ENCODE measurements around the gene PPP4R4. TPM values are rescaled to one million over a fixed set of nuclear protein-coding genes. Genes with fewer than 3 reads are reported as not detected.

The PPP4R4 gene
- total RNA-seq, 1 experiment from 2014 or later = not detected

- no peaks in the 10 kb centered on the region for H3K9me3 ChIP-seq (ENCODE audit: insufficient read depth, low read depth)
- peaks cover 9% of the 10 kb centered on the region; the same call in 1 of the 2 replicates for H3K27me3 ChIP-seq (ENCODE audit: insufficient read depth, low read depth)
- no peaks in the 10 kb centered on the region for H3K4me1 ChIP-seq (replicated peaks; ENCODE audit: insufficient read depth)
- no peak for DNase-seq
- H3K4me3 ChIP-seq = no peak overlapping the region
- H3F3A ChIP-seq (ENCODE audit: insufficient read depth, low read depth) = no peaks in the 10 kb centered on the region
- TF ChIP-seq EZH2 (IDR thresholded peaks at IDR 0.05; ENCODE audit: low read depth) (no peak), CTCF (conservative IDR thresholded peaks at IDR 0.05) (no peak)
- CTCF ChIA-PET = interaction anchor here (0.6 kb wide), 1 partner anchor 102 kb away, joined by 9 read pairs; no protein-coding TSS in a partner anchor
- BruUV-seq (replicated peaks) = no TSS peak
- intact Hi-C loops (cut with micrococcal nuclease; ENCODE audit: unreplicated experiment) = no loop called here
- no peak overlapping the region for H3K4me2 ChIP-seq
- POLR2A ChIA-PET (ENCODE audit: unreplicated experiment) = no interaction called here
- H3K79me2 ChIP-seq (ENCODE audit: low read depth) = no peaks in the 10 kb centered on the region
- H3K9me2 ChIP-seq (ENCODE audit: insufficient read depth) = no peaks in the 10 kb centered on the region
- H3K36me3 ChIP-seq (ENCODE audit: low read depth) = no peaks in the 10 kb centered on the region
- H2AFZ ChIP-seq = no peak overlapping the region
- no peaks in the 10 kb centered on the region for H4K20me1 ChIP-seq (ENCODE audit: insufficient read depth)
- no peak overlapping the region for H3K27ac ChIP-seq
Measured at GRCh38 chr14:94193776-94194175, 19.7 kb downstream of the PPP4R4 start.

- no peaks in the 10 kb centered on the region for H3K36me3 ChIP-seq (ENCODE audit: low read depth)
- intact Hi-C loops (cut with micrococcal nuclease; ENCODE audit: unreplicated experiment) = no loop called here
Measured at GRCh38 chr14:94196057-94196456, 21.9 kb downstream of the PPP4R4 start.

GRCh38 chr14:94203473-94204210, 29.5 kb downstream of the PPP4R4 start:
- Histone ChIP-seq H4K20me1 (ENCODE audit: insufficient read depth) (no peaks in the 10 kb centered on the region), H3K27ac (no peak overlapping the region), H3K79me2 (ENCODE audit: low read depth) (no peaks in the 10 kb centered on the region), H3K9me3 (ENCODE audit: insufficient read depth, low read depth) (no peaks in the 10 kb centered on the region), H3K4me2 (no peak overlapping the region), H3K4me3 (no peak overlapping the region), H3F3A (ENCODE audit: insufficient read depth, low read depth) (no peaks in the 10 kb centered on the region), H2AFZ (no peak overlapping the region), H3K36me3 (ENCODE audit: low read depth) (no peaks in the 10 kb centered on the region), H3K9me2 (ENCODE audit: insufficient read depth) (no peaks in the 10 kb centered on the region), H3K4me1 (replicated peaks; ENCODE audit: insufficient read depth) (no peaks in the 10 kb centered on the region), H3K27me3 (ENCODE audit: insufficient read depth, low read depth) (0 out of 2 replicates have a peak, but pooled peaks cover 4% of the 10 kb centered on the region)
- no TSS peak for BruUV-seq (replicated peaks)
- POLR2A ChIA-PET (ENCODE audit: unreplicated experiment) = no interaction called here
- DNase-seq = no peak
- CTCF ChIA-PET = no interaction called here
- intact Hi-C loops (cut with micrococcal nuclease; ENCODE audit: unreplicated experiment) = no loop called here
- TF ChIP-seq EZH2 (IDR thresholded peaks at IDR 0.05; ENCODE audit: low read depth) (no peak), CTCF (conservative IDR thresholded peaks at IDR 0.05) (no peak)

More at GRCh38 chr14:94196057-94196456, 21.9 kb downstream of the PPP4R4 start:
- no peaks in the 10 kb centered on the region for H3K4me1 ChIP-seq (replicated peaks; ENCODE audit: insufficient read depth)
- no TSS peak for BruUV-seq (replicated peaks)
- H3K27me3 ChIP-seq (ENCODE audit: insufficient read depth, low read depth) = peaks cover 11% of the 10 kb centered on the region; the same call in 1 of the 2 replicates
- H3K27ac ChIP-seq = no peak overlapping the region
- TF ChIP-seq CTCF (conservative IDR thresholded peaks at IDR 0.05) (no peak), EZH2 (IDR thresholded peaks at IDR 0.05; ENCODE audit: low read depth) (no peak)
- no peaks in the 10 kb centered on the region for H3K79me2 ChIP-seq (ENCODE audit: low read depth)
- H3K4me3 ChIP-seq = no peak overlapping the region
- H3K4me2 ChIP-seq = no peak overlapping the region
- no peak overlapping the region for H2AFZ ChIP-seq
- ChIA-PET POLR2A (ENCODE audit: unreplicated experiment) (no interaction called here), CTCF (no interaction called here)
- no peaks in the 10 kb centered on the region for H4K20me1 ChIP-seq (ENCODE audit: insufficient read depth)
- H3F3A ChIP-seq (ENCODE audit: insufficient read depth, low read depth) = no peaks in the 10 kb centered on the region
- DNase-seq = no peak
- no peaks in the 10 kb centered on the region for H3K9me3 ChIP-seq (ENCODE audit: insufficient read depth, low read depth)
- no peaks in the 10 kb centered on the region for H3K9me2 ChIP-seq (ENCODE audit: insufficient read depth)

Data from PC-9 (cell line).